OCI-M1 (cell line): ENCODE measurements around the gene PIGM.

Source experiments
- DNase-seq: peaks from one replicate; lab custom pipeline; 2025; lab: John Stamatoyannopoulos, UW

PIGM gene

DNA sequence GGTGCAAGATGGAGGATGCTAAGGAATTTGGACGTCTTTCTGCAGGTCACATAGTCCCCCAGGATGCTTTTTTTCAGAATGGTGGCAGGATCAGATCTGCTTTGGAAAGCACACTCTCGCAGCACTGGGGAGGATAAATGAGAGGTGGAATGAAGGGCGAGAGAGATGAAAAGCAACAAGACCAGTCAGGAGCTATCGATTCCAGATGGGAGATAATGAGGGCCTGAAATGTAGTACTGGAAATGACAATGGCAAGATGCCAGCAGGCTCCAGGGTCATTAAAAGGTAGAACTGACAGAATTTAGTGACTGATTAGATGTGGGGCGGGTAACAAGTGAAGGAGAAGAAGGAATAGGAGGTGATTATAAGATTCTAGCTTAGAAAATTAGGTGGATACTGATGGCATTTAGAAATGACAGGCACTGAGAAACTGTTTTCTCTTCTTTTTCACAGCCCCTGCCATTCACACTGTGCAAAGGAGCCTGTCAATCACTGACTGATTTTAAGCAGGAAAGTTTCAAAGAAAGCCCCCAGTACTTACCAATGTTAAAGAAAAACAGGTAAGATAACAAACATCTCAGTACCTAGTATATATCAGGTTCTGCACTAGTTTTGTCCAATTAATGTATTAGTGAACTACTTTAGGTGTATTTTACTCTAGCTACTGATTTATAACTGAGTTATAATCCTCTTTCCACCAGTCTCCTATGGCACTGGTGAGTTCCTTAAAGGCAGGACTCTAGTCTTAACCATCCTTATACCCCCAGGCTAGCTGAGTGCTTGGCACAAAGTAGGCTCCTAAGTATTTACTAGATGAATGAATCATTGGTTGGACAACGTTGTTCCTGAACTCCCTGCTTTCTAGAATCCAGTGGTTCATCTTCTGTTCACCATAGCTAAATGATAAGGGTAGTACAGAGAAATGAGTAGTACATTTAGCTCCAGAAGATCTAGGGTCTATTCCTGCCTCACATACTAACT lies 9.2 kb downstream of the PIGM start:
- DNase-seq = no peak

DNA sequence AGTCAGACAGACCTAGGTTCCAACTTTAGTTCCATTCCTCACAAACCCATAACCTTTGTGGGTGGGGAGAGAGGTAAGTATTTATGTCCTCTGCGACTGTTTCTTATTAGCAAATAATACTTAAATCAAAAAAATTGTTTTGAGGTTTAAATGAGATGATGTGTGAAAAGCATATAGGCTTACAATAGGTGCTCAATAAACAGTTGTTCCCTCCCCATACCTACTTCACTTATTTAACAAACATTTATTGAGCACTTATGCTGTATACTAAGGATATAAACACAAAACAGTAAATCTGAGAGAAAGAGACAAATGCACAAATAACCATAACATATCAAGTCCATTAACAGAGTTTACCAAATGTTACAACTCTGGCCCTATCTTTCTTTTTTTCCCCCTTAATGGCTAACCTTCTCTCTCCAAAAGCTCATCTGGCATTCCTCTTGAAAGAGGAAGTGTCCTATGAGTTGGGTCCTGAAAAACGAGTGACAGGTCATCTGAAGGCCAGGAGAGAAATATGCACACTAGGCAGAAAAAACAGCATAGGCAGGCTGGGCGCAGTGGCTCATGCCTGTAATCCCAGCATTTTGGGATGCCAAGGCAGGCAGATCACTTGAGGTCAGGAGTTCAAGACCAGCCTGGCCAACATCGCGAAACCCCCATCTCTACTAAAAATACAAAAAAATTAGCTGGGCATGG lies 10.3 kb downstream of the PIGM start:
- DNase-seq = no peak

DNA sequence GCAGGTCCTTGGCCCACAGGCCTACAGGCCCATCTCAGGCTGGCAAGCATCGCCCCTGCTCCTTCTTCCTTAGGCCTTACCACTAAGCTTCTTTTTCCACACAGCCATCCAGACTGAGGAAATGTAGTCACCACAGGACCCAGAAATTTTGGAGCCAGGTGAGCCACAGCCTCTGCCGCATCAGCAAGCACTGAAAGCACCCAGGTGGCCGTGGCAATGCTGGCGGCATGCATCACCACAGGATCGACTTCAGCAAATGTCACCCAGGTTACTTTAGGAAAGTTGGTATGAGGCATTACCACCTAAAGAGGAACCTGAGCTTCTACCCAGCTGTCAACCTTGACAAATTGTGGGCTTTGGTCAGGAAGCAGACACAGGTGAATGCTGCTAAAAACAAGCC lies 11.6 kb downstream of the PIGM start:
- no peak for DNase-seq

DNA sequence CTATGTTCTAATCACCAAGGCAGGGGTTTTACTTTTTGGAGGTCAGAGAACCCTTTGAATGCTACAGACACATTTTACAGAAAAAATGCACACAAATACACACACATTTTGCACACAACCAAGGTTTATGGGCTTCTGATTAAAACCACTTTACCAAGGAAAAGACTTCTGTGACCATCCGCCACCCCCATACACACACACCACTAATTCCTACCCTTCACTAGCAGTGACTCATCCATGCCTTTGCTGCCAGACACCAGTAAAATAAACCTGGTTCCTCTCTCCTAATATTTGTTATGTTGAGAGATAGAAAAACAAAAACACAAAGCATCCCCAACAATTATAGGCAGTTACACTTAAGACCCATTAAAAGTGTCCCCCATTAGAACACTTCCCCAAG lies 12.9 kb downstream of the PIGM start:
- no peak for DNase-seq

GRCh38 chr1:160018347-160018746 lies 13.4 kb downstream of the PIGM start:
- DNase-seq = no peak

DNA sequence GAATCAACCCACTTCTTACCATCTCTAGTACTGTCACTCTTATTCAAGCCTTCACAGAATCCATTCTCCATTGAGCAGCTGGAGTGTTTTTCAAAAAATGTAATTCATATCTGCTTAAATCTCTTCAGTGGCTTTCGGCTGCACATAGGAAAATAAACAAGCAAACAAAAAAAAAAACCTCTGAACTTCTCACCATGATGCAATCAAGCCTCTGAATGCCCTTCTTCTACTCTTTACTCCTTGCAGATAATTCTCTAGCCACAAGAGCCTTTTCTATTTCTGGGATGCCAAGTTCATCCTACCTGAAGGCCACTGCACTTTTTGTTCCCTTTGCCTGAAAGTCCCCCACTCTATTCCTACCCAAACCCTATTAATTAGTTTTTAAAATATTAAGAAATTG lies 14.2 kb downstream of the PIGM start:
- DNase-seq = peak; percentile 24

DNA sequence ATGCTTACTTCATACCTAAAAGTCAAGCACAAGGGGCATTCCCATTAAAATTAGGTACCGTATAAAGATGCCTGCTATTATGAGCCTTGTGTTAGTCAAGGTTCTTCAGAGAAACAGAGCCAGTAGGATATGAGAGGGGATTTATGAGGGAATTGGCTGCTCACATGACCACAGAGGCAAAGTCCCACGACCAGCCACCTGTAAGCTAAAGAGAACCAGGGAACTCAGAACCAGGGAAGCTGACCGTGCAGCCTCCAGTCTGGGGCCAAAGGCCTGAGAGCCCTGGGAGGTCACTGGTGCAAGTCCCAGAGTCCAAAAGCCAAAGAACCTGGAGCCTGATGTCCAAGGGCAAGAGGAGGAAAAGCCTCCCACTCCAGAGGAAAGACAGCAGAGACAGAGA lies 20.0 kb downstream of the PIGM start:
- DNase-seq = no peak

GRCh38 chr1:160009801-160010200 lies 22.0 kb downstream of the PIGM start:
- peak; percentile 31 for DNase-seq

DNA sequence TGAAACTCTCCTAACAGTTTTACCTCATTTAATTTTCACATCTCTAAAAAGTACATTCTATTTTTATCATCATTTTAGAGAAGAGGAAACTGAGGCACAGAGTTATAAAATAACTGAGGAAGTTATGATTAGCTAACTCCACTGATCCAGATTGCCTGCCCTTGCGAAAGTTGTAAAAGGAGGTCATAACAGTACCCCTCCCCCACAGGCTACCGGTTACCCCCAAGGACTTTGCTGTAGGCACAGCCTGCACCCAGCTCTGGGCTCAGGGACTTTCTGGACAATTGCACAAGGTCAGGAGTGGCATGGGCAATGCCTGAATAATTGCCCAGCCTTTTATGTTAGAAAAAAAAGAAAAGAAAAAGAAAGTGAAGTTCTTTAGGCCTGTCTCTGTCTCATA lies 22.7 kb downstream of the PIGM start:
- DNase-seq = no peak

- peak; percentile 77 for DNase-seq
Observed at GRCh38 chr1:160007577-160008200, 24.1 kb downstream of the PIGM start.

- peak; percentile 82 for DNase-seq
Observed at GRCh38 chr1:160006312-160006940, 25.4 kb downstream of the PIGM start.

GRCh38 chr1:160005070-160005469 lies 26.7 kb downstream of the PIGM start:
- DNase-seq = no peak

- no peak for DNase-seq
Observed at GRCh38 chr1:160004425-160004824, 27.4 kb downstream of the PIGM start.

DNA sequence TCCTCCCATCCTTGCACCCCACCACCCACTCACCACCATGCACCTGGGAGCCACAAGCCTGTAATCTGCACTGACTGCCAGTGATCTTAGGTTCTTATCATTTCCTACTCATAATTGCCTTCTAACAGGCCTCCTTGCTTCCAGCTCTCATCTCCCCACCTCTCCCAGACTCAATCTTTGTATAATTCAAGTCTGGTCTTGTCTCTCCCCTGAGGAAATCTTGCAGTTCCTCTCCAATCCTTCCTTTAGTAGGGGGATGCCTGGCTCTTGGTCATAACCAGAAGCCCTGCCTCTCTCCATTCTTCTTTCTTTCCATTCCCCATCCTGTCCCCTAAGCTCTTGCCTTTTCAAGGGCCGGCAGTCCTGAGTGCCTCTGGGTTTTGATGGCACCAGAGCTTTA lies 27.8 kb downstream of the PIGM start:
- no peak for DNase-seq

DNA sequence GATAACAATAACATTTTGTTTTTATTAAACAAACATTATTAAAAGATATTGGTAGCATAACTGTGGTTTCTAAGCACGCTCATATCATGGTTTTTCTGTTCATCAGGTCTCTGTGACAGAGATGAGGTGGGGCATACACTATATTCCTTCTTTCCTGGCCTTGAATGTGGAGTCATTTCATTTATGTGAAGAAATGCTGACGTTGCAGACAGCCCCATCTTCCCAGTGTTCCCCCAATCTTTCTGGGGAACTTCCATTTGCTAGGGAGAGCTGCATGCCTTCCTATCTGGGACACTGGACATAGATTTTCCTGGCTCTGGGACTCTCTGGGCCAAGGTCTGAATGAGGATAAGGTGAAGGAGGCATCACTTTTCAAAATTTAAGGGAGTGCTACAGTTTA lies 30.4 kb downstream of the PIGM start:
- no peak for DNase-seq

GRCh38 chr1:159999204-159999603 lies 32.6 kb downstream of the PIGM start:
- DNase-seq = no peak

DNA sequence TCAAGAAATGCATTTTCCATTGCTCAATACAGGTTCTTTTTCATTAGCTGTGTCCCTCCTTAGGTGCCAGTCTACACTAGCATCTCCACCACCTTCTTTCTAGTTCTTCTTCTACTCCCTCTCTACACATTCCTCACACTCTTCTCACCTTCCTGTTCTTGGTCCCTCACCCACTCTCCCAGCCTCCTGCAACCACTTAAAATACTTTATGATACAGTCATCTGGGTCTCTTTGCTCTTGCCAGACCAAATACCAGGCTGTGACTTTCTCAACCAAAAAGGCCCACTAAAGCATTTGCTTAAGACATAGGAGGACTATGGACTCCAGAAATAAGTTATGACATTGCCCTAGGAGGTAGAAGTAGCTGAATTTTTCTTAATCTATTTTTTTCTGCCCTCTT lies 35.1 kb downstream of the PIGM start:
- no peak for DNase-seq

GRCh38 chr1:159994896-159995295 lies 36.9 kb downstream of the PIGM start:
- no peak for DNase-seq

DNA sequence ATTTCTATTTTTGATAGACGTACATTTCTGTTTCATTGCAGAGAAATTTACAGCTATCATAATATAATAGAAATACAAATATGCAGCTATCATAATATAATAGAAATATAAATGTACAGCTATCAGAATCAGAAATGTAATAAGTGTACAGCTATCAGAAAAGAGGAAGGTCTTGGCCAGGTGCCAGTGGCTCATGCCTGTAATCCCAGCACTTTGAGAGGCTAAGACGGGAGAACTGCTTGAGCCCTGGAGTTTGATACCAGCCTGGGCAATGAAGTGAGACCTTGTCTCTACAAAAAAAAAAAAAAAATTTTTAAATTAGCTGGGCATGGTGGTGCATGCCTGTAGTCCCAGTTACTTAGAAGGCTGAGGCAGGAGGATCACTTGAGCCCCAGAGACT lies 37.9 kb downstream of the PIGM start:
- DNase-seq = no peak

GRCh38 chr1:159992161-159992560 lies 39.6 kb downstream of the PIGM start:
- DNase-seq = no peak

DNA sequence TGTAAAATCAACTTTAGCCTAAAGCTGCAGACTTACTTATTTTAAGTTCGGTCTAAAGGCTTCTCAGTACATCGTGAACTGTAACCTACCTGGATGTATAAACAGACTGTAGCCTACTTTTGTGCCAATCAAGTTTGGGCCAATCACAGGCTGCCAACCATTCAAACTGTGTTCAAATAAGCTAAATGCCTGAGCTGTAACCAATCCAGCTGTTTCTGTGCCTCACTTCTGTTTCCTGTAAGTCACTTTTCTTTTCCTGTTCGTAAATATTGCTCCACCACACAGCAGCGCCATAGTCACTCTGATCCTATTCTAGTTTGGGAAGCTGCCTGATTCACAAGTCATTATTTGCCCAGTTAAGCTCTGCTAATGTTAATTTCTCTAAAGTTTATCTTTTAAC lies 40.3 kb downstream of the PIGM start:
- peak; percentile 74 for DNase-seq

- no peak for DNase-seq
Observed at GRCh38 chr1:159990005-159990404, 41.8 kb downstream of the PIGM start.
